NCI-H1417 (cell line): ENCODE results near the gene NRG3.
"Not testable (repeated sequence)": the region's sequence is repeated elsewhere in the genome, so short reads cannot be mapped to it uniquely, and the experiment has no call there.

ENCODE experiments used
- DNase-seq, 3 experiments: peaks; one replicate each; lab custom pipeline; 2025; lab: John Stamatoyannopoulos, UW

The NRG3 gene

DNA sequence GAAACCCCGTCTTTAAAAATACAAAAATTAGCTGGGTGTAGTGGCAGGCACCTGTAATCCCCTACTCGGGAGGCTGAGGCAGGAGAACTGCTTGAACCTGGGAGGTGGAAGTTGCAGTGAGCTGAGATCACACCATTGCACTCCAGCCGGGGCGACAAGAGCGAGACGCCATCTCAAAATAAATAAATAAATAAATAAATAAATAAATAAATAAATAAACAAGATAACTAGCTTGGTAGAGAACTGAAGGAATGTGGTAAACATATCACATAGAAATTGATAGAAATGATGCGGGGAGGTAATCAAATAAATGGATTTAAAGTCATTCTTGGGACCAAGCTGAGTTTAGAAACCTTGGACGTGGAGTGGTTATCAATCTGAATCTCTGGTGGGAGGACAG, 1131.5 kb downstream of the NRG3 start:
- not testable (repeated sequence) for DNase-seq

DNA sequence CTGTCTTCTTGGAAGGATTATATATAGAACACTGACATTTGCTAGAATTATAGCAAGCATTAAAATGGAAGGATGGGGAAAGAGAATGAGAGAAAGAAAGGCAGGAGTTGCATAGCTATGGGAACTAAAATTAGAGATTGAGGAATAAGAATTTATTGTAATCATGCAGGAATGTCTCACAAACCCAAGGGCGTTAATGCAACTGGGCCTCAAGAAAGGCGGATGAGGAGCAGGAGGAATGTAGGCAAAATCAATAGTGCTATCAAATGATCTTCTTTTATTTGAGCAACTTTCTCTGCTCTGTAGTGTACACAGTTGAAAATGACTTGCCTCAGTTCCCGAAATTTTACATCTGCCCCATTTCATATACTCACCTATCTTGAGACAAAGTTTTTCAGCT, 1132.5 kb downstream of the NRG3 start:
- no peak for DNase-seq

DNA sequence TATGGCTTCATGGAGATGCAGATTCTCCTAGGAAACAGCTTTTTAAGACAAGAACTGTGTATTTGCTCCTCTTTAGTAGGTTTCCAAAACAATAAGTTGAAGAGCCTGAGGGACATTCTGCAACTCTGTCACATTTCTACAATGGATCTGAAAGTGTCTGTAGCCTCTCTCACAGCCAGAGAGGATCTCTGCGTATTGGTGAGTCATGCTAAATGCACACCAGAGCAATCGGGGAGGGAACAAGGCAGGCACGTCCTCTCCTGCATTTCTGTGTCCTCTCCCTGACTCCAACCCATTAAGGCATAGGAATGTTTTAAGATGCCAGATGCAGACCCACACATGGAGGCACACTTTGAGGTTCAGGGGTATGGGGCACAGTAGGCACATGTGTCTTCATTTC, 1137.9 kb downstream of the NRG3 start:
- DNase-seq = no peak

DNA sequence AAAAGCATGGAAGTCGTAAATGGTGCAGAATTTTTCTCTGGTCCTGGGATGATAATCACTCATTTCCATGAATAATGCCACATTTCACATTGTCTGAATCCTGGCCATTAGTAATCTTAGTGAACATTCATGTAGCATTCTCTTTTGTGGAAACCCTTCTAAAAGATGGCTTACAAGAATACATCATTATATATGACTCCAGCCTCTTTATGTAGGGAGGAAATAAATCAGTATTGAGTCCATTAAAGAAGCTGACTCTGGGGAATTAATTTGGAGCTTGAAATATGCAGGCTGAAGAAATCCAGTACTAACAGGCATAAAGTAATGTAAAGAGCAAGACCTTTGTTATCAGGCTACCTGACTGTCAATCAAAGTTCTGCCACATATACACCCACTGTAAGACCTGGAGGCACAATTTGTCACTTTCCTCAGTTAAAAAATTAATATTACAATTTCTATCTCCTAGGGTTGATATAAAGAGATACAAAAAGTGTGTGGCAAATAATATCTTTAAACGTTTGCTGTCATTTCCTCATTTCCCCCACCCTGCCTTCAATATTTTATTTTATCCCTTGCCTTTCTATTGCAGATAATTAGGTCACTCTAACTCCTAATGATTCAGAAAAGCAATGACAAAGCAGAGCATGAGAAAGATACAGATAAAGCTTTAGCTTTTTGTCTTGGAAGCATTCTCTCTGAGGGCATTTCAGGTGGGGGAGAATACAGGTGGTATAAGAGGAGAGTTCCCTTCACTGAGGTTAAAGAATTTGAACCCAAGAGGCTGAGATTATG, 1142.3 kb downstream of the NRG3 start:
- no peak for DNase-seq

DNA sequence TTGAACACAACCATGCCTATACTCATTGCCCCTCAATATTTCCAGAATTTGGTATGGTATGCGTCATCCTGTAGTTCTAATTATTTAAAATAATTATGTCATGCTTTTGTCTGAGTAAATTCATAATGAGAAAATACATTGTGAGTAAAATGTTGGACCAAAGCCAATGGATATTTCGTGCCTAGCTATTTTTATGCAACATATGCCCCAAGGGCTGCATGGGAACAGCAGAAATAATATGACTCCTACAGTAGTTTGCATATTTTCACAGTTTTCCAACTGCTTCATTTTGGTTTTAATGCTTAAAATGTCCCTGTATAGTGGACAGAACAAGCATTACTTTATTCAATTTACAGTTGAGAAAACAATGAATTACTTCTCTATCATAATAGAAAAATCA, 1148.7 kb downstream of the NRG3 start:
- no peak for DNase-seq
